ENCODE results near the gene F11R. TPM values are rescaled to one million over a fixed set of nuclear protein-coding genes. Genes with fewer than 3 reads are reported as not detected.

F11R gene
- total and polyA plus RNA-seq, 2 of the 13 experiments (the other 11 are each of a cell fraction or from before 2014, with no cell fraction given) = 95.8 to 105 TPM

DNA sequence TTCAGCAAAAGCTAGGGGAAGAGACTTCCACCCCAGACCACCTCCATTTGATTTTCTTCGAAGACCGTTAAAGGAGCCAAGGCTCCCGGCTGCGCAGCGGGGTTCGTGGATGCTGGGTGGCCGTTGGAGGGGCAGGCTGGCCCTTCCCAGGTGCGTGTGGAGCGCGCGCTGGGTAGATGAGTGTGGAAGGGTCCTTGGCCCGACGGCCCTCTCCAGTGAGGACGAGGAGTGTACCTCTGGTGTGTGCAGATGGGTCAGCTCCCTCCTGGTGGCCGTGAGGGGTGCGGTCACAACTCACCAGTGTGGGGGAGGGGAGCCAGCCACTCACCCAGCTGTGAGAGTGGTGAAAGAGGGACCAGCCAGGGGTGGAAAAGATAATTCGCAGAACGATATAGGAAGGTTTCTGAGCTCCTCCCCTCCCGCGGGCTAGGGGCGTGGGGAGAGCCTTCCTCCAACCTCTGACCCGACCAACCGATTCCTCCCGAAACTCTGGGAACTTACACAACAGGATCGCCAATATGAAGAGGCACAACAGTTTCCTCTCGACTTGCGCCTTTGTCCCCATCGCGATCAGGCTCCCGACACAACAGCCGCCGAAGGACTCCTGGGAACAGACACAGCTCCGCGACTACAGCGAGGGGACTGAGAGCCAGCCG is at the start of gene F11R (continued):
- TF ChIP-seq ZHX2 (IDR thresholded peaks at IDR 0.05; ENCODE audit: low read depth) (no peak; the same call in 1 of the 2 replicates), ZHX2 (CRISPR knock-in tag; IDR thresholded peaks at IDR 0.05; ENCODE audit: borderline replicate concordance) (0 out of 2 replicates have a peak, but pooled peaks have one; percentile 28), NBN (conservative IDR thresholded peaks at IDR 0.05) (no peak), JDP2 (CRISPR knock-in tag; IDR thresholded peaks at IDR 0.05; ENCODE audit: borderline replicate concordance) (no peak), SALL2 (CRISPR knock-in tag; IDR thresholded peaks at IDR 0.05) (peak; percentile 60; the same call in 1 of the 2 replicates), HDAC2 (CRISPR knock-in tag; IDR thresholded peaks at IDR 0.05) (0 out of 2 replicates have a peak, but pooled peaks have one; percentile 3), ZNF225 (CRISPR knock-in tag; IDR thresholded peaks at IDR 0.05) (0 out of 2 replicates have a peak, but pooled peaks have one; percentile 25), LRRFIP1 (CRISPR knock-in tag; conservative IDR thresholded peaks at IDR 0.05) (no peak), RBFOX2 (IDR thresholded peaks at IDR 0.05; ENCODE audit: low read depth, low read length) (peak; percentile 64), ZFP82 (CRISPR knock-in tag; IDR thresholded peaks at IDR 0.05; ENCODE audit: borderline replicate concordance) (0 out of 2 replicates have a peak, but pooled peaks have one; percentile 58), MIER3 (CRISPR knock-in tag; IDR thresholded peaks at IDR 0.05; ENCODE audit: borderline replicate concordance) (no peak; the same call in 1 of the 2 replicates), NR0B2 (CRISPR knock-in tag; IDR thresholded peaks at IDR 0.05) (0 out of 2 replicates have a peak, but pooled peaks have one; percentile 35), POLR2A (IDR thresholded peaks at IDR 0.05; ENCODE audit: insufficient read depth in 1 of 2, low read depth in 2 of 2, low read length in 2 of 2) (peak in 1 of 2 experiments; percentile 45; a peak in 2 of 4 replicates), TFAP4 (IDR thresholded peaks at IDR 0.05; ENCODE audit: borderline replicate concordance, low read depth) (peak; percentile 68)
- TF ChIP-seq, protein P1, sequence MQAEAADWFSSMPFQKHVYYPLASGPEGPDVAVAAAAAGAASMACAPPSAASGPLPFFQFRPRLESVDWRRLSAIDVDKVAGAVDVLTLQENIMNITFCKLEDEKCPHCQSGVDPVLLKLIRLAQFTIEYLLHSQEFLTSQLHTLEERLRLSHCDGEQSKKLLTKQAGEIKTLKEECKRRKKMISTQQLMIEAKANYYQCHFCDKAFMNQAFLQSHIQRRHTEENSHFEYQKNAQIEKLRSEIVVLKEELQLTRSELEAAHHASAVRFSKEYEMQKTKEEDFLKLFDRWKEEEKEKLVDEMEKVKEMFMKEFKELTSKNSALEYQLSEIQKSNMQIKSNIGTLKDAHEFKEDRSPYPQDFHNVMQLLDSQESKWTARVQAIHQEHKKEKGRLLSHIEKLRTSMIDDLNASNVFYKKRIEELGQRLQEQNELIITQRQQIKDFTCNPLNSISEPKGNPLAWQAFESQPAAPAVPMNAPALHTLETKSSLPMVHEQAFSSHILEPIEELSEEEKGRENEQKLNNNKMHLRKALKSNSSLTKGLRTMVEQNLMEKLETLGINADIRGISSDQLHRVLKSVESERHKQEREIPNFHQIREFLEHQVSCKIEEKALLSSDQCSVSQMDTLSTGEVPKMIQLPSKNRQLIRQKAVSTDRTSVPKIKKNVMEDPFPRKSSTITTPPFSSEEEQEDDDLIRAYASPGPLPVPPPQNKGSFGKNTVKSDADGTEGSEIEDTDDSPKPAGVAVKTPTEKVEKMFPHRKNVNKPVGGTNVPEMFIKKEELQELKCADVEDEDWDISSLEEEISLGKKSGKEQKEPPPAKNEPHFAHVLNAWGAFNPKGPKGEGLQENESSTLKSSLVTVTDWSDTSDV (CRISPR knock-in tag; IDR thresholded peaks at IDR 0.05) = 0 out of 2 replicates have a peak, but pooled peaks have one; percentile 4

Data from HepG2 (cell line).